Glutamatergic neuron (in vitro differentiated cells): Measurements from ENCODE around the gene MSH2. TPM values are rescaled to one million over a fixed set of nuclear protein-coding genes. Genes with fewer than 3 reads are reported as not detected.

ENCODE experiments used
- DNase-seq: peaks from one replicate; pipeline ENCODE4 v3.0.0; 2022
- H3K27ac Mint-ChIP-seq: one replicate; pipeline ENCODE4 v1.8.0; 2020; ENCODE audit warnings: mild to moderate bottlenecking, mixed read lengths, inconsistent platforms; ENCODE audit not compliant: unreplicated experiment
- H3K27me3 Mint-ChIP-seq: one replicate; pipeline ENCODE4 v1.8.0; 2020; ENCODE audit warnings: mild to moderate bottlenecking, moderate library complexity, mixed read lengths, inconsistent platforms; ENCODE audit not compliant: unreplicated experiment
- H3K36me3 Mint-ChIP-seq: one replicate; pipeline ENCODE4 v1.8.0; 2020; ENCODE audit warnings: mild to moderate bottlenecking, mixed read lengths, inconsistent platforms; ENCODE audit not compliant: unreplicated experiment
- H3K4me1 Mint-ChIP-seq: one replicate; pipeline ENCODE4 v1.8.0; 2020; ENCODE audit warnings: mild to moderate bottlenecking, low read depth, mixed read lengths, inconsistent platforms; ENCODE audit not compliant: unreplicated experiment
- H3K4me3 Mint-ChIP-seq: one replicate; pipeline ENCODE4 v1.8.0; 2020; ENCODE audit warnings: mild to moderate bottlenecking, mixed read lengths, inconsistent platforms; ENCODE audit not compliant: unreplicated experiment
- H3K9me3 Mint-ChIP-seq: one replicate; pipeline ENCODE4 v1.8.0; 2020; ENCODE audit warnings: mild to moderate bottlenecking, moderate library complexity, mixed read lengths, inconsistent platforms; ENCODE audit not compliant: unreplicated experiment
- CTCF ChIP-seq: fragments of 200-600 bp; sonication (generic); IDR thresholded peaks from one replicate; pipeline ENCODE4 v1.5.0; 2021; ENCODE audit not compliant: partially characterized antibody, unreplicated experiment
- total RNA-seq: library from RNA; stranded (reverse); fragmentation: NEBNext Ultra II Directional; extraction: Animal tissue kit (Norgen Biotek cat#: 25700); gene quantifications from one replicate; pipeline ENCODE4 v1.2.1, GENCODE V29; 2021; ENCODE audit not compliant: unreplicated experiment

MSH2 gene
- total RNA-seq, 1 donor from 2014 or later: 27.9 TPM

GRCh38 chr2:47389692-47390091 is 13.3 kb upstream of the MSH2 start:
- Mint-ChIP-seq H3K36me3 (no peaks in the 10 kb centered on the region), H3K9me3 (no peaks in the 10 kb centered on the region), H3K4me1 (no peaks in the 10 kb centered on the region), H3K4me3 (no peak overlapping the region), H3K27me3 (peaks cover 1% of the 10 kb centered on the region), H3K27ac (no peak overlapping the region)
- TF ChIP-seq CTCF: no peak
- no peak for DNase-seq

DNA sequence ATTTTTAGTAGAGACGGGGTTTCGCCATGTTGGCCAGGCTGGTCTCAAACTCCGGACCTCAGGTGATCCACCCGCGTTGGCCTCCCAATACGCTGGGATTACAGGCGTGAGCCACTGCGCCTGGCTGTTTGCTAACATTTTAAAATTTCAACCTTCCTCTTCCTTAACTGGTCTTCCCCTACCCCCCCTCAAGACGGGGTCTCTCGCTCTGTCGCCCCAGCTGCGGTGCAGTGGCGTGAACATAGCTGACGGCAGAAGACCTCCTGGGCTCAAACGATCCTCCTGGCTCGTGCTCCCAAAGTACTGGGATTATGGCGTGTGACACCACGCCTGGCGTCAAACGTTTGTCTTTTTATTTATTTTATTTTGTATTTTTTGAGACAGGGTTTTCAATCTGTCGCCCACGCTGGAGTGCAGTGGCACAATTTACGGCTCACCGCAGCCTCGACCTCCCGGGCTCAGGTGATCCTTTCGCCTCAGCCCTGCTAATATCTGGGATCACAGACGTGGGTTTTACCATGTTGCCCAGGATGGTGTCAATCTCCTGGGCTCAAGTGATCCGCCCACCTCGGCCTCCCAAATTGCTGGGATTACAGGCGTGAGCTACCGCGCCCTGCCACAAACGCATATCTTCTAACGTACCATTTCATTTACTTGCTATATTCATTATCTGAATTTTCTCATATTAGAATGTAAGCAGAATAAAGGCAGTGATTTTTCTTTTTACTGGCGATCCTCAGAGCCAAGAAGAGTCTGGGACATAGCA is 984 bp upstream of the MSH2 start:
- H3K4me3 Mint-ChIP-seq: peak overlapping the region; percentile 95
- peaks cover 3% of the 10 kb centered on the region for H3K27me3 Mint-ChIP-seq
- peak overlapping the region; percentile 87 for H3K27ac Mint-ChIP-seq
- no peaks in the 10 kb centered on the region for H3K36me3 Mint-ChIP-seq
- H3K4me1 Mint-ChIP-seq: peaks cover 4% of the 10 kb centered on the region
- H3K9me3 Mint-ChIP-seq: peaks cover 4% of the 10 kb centered on the region
- no peak for DNase-seq
- no peak for TF ChIP-seq CTCF

DNA sequence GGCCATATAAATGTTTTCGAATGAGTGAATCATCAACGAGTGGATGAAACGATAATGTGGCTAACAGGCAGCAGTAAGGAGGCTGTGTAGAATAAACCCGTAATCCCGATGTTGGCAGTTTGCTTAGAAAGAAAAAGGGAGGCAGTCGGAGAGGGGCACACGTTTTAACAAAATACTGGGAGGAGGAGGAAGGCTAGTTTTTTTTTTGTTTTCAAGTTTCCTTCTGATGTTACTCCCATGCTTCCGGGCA is 476 bp upstream of the MSH2 start:
- Mint-ChIP-seq H3K36me3 (no peaks in the 10 kb centered on the region), H3K27me3 (peaks cover 3% of the 10 kb centered on the region), H3K4me3 (peak overlapping the region; percentile 95), H3K27ac (peak overlapping the region; percentile 87), H3K9me3 (peaks cover 4% of the 10 kb centered on the region), H3K4me1 (peaks cover 4% of the 10 kb centered on the region)
- DNase-seq: no peak
- no peak for TF ChIP-seq CTCF

DNA sequence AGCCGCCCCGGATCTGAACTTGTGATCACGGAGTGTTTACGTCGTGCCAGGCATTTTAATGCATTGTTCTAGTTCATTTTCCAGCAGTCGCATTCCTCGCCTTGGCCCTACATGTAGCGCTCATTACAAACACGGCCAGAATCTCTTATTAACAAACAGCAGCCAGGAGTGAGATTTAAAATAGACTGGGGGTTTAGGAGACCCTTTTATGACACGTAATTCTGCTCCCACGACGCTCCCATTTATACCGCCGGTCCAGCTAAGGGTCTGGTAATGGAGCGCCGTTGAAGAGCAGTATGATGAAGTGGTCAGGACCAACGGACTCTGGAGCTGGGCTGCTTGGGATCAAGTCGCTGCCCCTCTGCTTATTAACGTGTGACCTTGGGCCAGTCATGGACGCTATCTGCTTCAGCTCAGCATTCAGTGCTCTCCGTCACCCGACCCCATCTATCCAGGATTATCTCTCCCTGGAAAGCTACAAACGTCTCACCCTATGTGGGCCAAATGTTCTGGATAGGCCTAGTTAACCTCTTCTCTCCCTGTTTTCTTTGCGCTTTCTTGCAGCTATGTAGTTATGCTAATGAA is 745 bp downstream of the MSH2 start:
- H3K27ac Mint-ChIP-seq: no peak overlapping the region
- peaks cover 4% of the 10 kb centered on the region for H3K9me3 Mint-ChIP-seq
- peaks cover 4% of the 10 kb centered on the region for H3K4me1 Mint-ChIP-seq
- DNase-seq: no peak
- peaks cover 7% of the 10 kb centered on the region for H3K36me3 Mint-ChIP-seq
- TF ChIP-seq CTCF: no peak
- H3K4me3 Mint-ChIP-seq: peak overlapping the region; percentile 95
- peaks cover 3% of the 10 kb centered on the region for H3K27me3 Mint-ChIP-seq

DNA sequence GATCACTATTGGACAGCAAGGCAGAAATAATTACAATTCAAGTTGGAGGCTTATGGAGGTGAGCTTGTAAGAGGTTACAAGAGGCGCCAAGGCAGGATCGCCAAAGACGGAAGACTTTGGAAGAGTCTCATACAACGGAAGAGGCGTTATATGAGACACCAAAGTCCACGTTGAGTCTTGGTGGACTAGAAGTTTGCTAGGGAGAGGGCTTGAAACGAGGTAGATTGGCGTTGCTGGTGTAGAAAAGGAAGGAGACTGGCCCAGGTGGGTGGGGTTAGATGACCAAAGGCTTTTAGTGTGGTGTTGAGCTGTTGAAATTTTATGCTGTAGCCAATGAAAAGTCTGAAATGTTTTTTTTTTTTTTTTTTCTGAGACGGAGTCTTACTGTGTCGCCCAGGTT is 1.4 kb downstream of the MSH2 start:
- H3K4me1 Mint-ChIP-seq: peaks cover 4% of the 10 kb centered on the region
- H3K27me3 Mint-ChIP-seq: peaks cover 3% of the 10 kb centered on the region
- H3K9me3 Mint-ChIP-seq: peaks cover 4% of the 10 kb centered on the region
- H3K36me3 Mint-ChIP-seq: peaks cover 7% of the 10 kb centered on the region
- peak overlapping the region; percentile 95 for H3K4me3 Mint-ChIP-seq
- DNase-seq: no peak
- H3K27ac Mint-ChIP-seq: no peak overlapping the region
- TF ChIP-seq CTCF: no peak
